Bone marrow (tissue), 2 donors: Measurements from ENCODE around the gene ST3GAL2.
"Not testable (repeated sequence)": the region's sequence is repeated elsewhere in the genome, so short reads cannot be mapped to it uniquely, and the experiment has no call there.

Source experiments
- DNase-seq, 2 donors: peaks; one replicate each; lab custom pipeline; 2025; lab: John Stamatoyannopoulos, UW

The ST3GAL2 gene

DNA sequence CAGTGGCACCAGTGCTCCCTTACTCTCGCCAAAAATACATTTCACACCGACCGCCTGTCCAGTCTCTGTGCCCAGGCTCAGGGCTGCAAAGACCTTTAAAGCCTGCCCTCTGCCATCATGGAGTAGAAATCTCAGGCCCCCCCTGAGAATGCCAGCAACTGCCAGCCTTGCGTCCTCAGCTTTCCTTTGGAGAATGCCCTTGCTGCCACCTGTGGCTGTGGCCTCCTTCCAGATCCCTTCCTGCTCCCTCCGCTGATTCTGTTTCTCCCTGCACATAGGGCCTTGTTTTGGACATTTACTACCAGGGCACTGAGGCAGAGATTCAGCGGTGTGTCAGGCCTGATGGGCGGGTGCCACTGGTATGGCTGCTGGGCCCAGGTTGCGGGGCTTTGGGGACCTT lies 28.7 kb upstream of the ST3GAL2 start:
- no peak for DNase-seq

DNA sequence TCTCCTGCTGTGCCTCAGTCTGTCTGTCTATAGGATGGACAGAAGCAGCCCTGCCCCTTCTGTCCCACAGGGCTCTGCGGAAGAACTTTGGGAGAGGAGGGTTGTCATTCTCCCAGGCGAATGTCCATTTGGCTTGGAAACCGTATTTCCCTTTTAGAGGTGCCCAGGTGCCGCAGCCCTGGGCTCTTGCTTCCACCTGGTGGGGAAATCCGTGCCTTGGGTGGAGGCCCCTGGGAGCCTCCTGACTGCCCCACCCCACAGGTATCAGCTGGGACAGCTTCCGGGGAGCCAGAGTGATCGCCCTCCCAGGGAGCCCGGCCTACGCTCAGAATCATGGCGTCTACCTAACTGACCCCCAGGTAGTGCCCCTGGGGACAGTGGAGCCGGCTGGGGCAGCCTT lies 28.2 kb upstream of the ST3GAL2 start:
- DNase-seq = no peak

- no peak for DNase-seq
These were observed 27.8 kb upstream of the ST3GAL2 start for GRCh38 chr16:70466805-70467076.

DNA sequence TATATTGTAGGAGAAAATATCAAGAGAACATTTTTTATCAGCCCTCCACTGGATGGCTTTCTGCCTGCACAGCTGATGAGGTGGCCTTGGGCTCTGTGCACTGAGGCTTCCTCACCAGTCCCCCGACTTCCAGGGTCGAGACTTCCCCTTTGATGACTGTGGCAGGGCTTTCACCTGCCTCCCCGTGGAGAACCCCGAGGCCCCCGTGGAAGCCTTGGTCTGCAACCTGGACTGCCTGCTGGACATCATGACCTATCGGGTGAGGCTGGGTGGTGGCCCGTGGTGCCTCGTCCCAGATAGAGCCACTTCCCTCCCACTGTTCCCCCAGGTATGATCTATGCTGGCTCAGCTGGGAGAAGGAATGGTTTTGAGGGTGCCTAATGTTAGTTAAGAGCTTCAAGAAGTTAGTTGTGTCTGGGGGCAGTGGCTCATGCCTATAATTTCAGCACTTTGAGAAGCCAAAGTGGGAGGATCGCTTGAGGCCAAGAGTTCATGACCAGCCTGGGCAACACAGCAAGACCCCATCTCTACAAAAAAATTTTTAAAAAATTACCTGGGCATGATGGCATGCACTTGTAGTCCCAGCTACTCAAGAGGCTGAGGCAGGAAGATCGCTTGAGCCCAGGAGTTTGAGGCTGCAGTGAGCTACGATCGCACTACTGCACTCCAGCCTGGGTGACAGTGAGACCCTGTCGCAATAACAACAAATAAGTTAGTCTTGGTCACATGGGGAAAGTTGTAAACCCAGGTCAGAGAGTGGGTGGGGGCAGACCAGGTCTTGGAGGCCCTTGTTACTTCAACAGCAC lies 27.3 kb upstream of the ST3GAL2 start:
- no peak for DNase-seq

- no peak for DNase-seq
These were observed 24.3 kb upstream of the ST3GAL2 start for GRCh38 chr16:70463235-70463634.

DNA sequence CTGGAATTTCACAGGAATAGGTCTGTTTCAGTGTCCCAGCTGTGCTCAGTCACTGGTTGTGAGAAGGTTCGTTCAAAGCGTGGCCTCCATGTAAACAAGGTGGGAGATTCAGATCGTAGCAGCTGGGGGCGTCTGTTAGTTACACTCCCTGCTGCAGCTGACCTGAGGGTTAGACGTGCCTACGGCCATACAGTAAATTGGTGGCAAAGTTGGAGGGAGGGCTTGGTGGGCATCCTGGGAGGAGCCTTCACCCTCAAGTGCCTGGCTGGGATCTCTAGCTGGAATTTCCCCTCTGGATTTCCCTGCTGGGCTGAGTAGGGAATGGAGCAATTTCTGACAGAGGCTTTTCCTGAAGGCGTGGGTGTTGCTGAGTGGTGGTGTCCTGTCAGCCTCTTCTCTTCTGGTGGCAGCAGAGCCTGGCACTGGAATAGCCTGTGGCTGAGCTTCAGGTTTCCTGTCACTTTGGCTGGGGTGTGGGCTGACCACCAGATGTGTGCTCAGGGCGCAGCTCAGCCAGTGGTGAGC lies 21.9 kb upstream of the ST3GAL2 start:
- no peak for DNase-seq

GRCh38 chr16:70457446-70458166 lies 18.7 kb upstream of the ST3GAL2 start:
- DNase-seq = no peak

- no peak for DNase-seq
These were observed 17.0 kb upstream of the ST3GAL2 start for GRCh38 chr16:70455910-70456309.

- DNase-seq = peak; percentile 40 to 65
These were observed 15.5 kb upstream of the ST3GAL2 start, which contains the start of gene FCSK for GRCh38 chr16:70454222-70455034. Gene FCSK, plus strand, starts transcription at chr16:70454595. Its CDS starts 8,596 bp downstream, at chr16:70463191.

DNA sequence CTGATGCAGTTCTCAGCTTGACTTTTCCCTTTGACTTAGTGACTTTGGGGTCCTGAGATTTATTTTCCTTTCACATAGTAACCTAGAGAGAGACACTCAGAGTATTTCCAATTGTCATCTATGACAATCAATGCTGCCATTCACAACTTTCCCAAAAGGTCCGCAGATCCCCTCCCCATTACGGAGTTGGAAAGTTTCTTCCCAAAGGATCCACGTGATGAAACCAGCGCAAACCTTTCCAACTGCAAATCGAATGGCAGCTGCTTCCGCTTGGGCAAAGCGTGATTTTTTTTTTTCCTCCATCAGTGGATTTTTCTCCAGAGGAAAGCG lies 15.0 kb upstream of the ST3GAL2 start:
- DNase-seq = no peak

- no peak for DNase-seq
These were observed 14.4 kb upstream of the ST3GAL2 start for GRCh38 chr16:70453117-70453891.

- not testable (repeated sequence) for DNase-seq
These were observed 12.1 kb upstream of the ST3GAL2 start for GRCh38 chr16:70451004-70451340.

DNA sequence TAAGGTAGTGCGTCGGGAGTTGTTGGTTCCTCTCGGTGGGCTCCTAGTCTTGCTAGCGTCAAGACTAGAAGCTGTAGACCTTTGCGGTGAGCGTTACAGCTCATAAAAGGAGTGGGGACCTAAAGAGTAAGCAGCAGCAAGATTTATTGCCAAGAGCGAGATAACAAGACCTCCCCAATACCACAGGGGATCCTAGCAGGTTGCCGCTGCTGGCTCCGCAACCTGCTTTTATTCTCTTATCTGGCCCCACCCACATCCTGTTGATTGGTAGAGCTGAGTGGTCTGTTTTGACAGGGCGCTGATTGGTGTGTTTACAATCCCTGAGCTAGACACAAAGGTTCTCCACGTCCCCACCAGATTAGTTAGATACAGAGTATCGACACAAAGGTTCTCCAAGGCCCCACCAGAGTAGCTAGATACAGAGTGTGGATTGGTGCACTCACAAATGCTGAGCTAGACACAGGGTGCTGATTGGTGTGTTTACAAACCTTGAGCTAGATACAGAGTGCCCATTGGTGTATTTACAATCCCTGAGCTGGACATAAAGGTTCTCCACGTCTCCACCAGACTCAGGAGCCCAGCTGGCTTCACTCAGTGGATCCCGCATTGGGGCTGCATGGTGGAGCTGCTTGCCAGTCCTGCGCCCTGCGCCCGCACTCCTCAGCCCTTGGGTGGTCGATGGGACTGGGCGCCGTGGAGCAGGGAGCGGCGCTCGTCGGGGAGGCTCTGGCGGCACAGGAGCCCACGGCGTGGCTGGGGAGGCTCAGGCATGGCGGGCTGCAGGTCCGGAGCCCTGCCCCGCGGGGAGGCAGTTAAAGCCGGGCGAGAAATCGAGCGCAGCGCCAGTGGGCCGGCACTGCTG lies 11.5 kb upstream of the ST3GAL2 start:
- not testable (repeated sequence) for DNase-seq

DNA sequence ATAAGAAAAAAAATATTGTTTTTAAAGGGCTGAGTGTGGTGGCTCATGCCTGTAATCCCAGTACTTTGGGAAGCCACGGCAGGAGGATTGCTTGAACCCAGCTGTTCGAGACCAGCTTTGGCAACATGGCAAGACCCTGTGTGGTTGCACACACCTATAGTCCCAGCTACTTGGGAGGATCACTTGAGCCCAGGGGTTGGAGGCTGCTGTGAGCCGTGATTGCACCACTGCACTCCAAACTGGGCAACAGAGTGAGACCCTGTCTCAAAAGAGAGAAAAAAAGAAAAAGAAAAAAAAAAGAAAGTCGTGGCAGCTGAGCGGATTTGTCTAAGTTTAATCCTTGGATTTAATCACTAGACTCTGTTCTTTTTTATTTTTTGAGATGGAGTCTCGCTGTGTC lies 9.2 kb upstream of the ST3GAL2 start:
- DNase-seq = no peak

- no peak for DNase-seq
These were observed 5.6 kb upstream of the ST3GAL2 start for GRCh38 chr16:70444249-70445063.

GRCh38 chr16:70442344-70442743 lies 3.4 kb upstream of the ST3GAL2 start:
- DNase-seq = no peak

DNA sequence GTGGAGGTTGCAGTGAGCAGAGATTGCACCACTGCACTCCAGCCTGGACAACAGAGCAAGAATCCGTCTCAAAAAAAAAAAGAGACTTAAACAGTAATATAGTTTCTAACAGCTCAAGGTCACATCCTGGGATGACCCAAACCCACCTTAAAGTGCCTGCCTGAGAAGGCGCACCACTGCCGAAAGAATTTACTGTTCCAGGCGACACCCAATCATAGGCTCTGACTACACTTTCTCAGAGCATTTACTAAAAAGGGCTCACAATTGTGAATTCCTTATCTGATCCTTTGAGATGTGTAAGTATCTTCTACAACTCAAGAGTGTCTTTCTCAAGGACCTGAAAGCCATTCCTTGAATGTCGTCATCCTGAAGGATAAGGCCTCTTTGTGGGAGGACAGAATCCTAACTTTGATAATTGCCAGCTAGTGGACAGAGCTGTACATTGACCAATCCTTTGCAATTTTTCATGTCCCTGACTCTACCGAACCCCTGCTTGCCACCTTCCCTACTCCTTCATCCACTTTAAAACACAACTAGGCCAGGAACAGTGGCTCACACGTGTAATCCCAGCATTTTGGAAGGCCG lies 2.6 kb upstream of the ST3GAL2 start:
- DNase-seq = no peak

DNA sequence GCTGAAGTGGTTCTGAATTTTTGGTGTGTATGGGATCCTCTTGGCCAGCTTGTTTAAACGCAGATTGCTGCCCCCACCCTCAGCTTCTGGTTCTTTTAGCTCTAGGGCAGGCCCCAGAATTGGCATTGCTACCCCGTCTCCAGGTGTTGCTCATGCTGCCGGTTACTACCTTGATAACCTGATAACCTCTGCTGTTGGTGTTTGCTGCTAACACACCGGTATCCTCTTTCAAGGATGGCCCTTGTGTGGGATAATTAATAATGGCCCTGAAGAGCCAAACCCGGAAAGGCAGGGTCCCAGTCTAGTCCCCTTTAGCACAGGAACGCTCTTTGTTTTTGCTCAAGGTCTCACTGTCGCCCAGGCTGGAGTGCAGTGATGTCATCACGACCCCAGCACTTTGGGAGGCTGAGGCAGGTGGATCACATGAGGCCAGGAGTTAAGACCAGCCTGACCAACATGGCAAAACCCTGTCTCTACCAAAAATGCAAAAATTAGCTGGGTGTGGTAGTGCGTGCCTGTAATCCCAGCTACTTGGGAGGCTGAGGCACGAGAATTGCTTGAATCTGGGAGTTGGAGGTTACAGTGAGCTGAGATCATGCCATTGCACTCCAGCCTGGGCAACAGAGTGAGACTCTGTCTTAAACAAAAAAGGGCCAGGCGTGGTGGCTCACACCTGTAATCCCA lies 1.3 kb upstream of the ST3GAL2 start:
- DNase-seq = no peak

- no peak for DNase-seq
These were observed 323 bp downstream of the ST3GAL2 start for GRCh38 chr16:70438585-70438968.
